Nephron progenitor cell (in vitro differentiated cells): Measurements from ENCODE around the gene KANK3.
"Not testable (repeated sequence)": the region's sequence is repeated elsewhere in the genome, so short reads cannot be mapped to it uniquely, and the experiment has no call there.

ENCODE experiments used
- DNase-seq: peaks from one replicate; pipeline ENCODE4 v3.0.0; 2021
- H3K27ac Mint-ChIP-seq: 2 replicates; pipeline ENCODE4 v1.8.0; 2021; ENCODE audit warnings: mild to moderate bottlenecking, moderate library complexity, mixed read lengths
- H3K27me3 Mint-ChIP-seq: 2 replicates; pipeline ENCODE4 v1.8.0; 2021; ENCODE audit warnings: mild to moderate bottlenecking, low read depth, mixed read lengths; ENCODE audit not compliant: poor library complexity
- H3K36me3 Mint-ChIP-seq: 2 replicates; pipeline ENCODE4 v1.8.0; 2021; ENCODE audit warnings: low read depth, mixed read lengths
- H3K4me1 Mint-ChIP-seq: 2 replicates; pipeline ENCODE4 v1.8.0; 2021; ENCODE audit warnings: mixed read lengths
- H3K4me3 Mint-ChIP-seq: 2 replicates; pipeline ENCODE4 v1.8.0; 2021; ENCODE audit warnings: mild to moderate bottlenecking, moderate library complexity, mixed read lengths
- H3K9me3 Mint-ChIP-seq: 2 replicates; pipeline ENCODE4 v1.8.0; 2021; ENCODE audit warnings: mild to moderate bottlenecking, moderate library complexity, mixed read lengths
- TF ChIP-seq, protein P1 (sequence below): fragments of 200-600 bp; sonication (generic); IDR thresholded peaks from 2 replicates; pipeline ENCODE4 v1.5.0; 2021; ENCODE audit warnings: antibody characterized with exemption

The KANK3 gene

DNA sequence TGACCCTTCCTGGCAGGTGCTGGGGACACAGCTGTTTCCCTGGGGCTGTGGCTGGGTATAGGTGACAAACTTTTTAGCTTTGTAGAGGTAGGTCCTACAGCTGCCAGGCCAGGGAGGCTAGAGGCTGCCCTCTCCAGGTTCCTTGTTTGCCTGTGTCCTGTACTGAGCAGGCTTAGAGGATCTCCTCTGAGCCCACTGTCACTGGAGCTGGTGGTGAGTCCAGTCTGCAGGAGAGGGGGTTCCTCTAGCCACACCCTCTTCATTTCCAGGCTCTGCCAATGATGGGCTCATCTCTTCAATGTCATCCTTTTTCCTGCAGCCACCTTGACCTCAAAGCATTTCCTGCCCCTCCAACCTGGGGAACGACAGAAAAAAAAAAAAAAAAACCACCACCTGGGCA lies 34.5 kb upstream of the KANK3 start:
- Mint-ChIP-seq H3K27ac (no peak overlapping the region), H3K27me3 (peaks cover 6% of the 10 kb centered on the region), H3K4me3 (no peak overlapping the region), H3K9me3 (peaks cover 10% of the 10 kb centered on the region), H3K36me3 (peaks cover 57% of the 10 kb centered on the region), H3K4me1 (peaks cover 43% of the 10 kb centered on the region)
- TF ChIP-seq, protein P1, sequence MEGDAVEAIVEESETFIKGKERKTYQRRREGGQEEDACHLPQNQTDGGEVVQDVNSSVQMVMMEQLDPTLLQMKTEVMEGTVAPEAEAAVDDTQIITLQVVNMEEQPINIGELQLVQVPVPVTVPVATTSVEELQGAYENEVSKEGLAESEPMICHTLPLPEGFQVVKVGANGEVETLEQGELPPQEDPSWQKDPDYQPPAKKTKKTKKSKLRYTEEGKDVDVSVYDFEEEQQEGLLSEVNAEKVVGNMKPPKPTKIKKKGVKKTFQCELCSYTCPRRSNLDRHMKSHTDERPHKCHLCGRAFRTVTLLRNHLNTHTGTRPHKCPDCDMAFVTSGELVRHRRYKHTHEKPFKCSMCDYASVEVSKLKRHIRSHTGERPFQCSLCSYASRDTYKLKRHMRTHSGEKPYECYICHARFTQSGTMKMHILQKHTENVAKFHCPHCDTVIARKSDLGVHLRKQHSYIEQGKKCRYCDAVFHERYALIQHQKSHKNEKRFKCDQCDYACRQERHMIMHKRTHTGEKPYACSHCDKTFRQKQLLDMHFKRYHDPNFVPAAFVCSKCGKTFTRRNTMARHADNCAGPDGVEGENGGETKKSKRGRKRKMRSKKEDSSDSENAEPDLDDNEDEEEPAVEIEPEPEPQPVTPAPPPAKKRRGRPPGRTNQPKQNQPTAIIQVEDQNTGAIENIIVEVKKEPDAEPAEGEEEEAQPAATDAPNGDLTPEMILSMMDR, result no peak
- DNase-seq, result no peak

DNA sequence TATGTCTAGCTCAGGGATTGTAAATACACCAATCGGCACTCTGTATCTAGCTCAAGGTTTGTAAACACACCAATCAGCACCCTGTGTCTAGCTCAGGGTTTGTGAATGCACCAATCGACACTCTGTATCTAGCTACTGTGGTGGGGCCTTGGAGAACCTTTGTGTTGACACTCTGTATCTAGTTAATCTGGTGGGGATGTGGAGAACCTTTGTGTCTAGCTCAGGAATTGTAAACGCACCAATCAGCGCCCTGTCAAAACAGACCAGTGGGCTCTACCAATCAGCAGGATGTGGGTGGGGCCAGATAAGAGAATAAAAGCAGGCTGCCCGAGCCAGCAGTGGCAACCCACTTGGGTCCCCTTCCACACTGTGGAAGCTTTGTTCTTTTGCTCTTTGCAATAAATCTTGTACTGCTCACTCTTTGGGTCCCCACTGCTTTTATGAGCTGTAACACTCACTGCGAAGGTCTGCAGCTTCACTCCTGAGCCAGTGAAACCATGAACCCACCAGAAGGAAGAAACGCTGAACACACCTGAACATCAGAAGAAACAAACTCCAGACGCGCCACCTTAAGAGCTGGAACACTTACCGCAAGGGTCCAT lies 33.4 kb upstream of the KANK3 start:
- peaks cover 37% of the 10 kb centered on the region for H3K4me1 Mint-ChIP-seq
- not testable (repeated sequence) for DNase-seq, H3K27me3 Mint-ChIP-seq, H3K4me3 Mint-ChIP-seq
- peaks cover 57% of the 10 kb centered on the region for H3K36me3 Mint-ChIP-seq
- peak overlapping the region; percentile 45 for H3K27ac Mint-ChIP-seq
- peaks cover 10% of the 10 kb centered on the region for H3K9me3 Mint-ChIP-seq

DNA sequence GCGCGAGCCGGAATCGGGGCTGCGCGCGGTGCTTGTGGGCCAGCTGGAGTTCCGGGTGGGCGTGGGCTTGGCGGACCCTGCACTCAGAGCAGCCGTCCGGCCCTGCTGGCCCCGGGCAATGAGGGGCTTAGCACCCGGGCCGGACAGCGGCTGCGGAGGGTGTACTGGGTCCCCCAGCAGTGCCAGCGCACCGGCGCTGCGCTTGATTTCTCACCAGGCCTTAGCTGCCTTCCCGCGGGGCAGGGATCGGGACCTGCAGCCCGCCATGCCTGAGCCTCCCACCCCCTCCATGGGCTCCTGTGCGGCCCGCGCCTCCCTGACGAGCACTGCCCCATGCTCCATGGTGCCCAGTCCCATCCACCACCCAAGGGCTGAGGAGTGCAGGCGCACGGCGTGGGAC lies 32.7 kb upstream of the KANK3 start:
- DNase-seq, H3K27ac Mint-ChIP-seq, H3K27me3 Mint-ChIP-seq, H3K4me3 Mint-ChIP-seq: not testable (repeated sequence)
- peaks cover 36% of the 10 kb centered on the region for H3K4me1 Mint-ChIP-seq
- H3K9me3 Mint-ChIP-seq, result peaks cover 10% of the 10 kb centered on the region
- peaks cover 57% of the 10 kb centered on the region for H3K36me3 Mint-ChIP-seq

DNA sequence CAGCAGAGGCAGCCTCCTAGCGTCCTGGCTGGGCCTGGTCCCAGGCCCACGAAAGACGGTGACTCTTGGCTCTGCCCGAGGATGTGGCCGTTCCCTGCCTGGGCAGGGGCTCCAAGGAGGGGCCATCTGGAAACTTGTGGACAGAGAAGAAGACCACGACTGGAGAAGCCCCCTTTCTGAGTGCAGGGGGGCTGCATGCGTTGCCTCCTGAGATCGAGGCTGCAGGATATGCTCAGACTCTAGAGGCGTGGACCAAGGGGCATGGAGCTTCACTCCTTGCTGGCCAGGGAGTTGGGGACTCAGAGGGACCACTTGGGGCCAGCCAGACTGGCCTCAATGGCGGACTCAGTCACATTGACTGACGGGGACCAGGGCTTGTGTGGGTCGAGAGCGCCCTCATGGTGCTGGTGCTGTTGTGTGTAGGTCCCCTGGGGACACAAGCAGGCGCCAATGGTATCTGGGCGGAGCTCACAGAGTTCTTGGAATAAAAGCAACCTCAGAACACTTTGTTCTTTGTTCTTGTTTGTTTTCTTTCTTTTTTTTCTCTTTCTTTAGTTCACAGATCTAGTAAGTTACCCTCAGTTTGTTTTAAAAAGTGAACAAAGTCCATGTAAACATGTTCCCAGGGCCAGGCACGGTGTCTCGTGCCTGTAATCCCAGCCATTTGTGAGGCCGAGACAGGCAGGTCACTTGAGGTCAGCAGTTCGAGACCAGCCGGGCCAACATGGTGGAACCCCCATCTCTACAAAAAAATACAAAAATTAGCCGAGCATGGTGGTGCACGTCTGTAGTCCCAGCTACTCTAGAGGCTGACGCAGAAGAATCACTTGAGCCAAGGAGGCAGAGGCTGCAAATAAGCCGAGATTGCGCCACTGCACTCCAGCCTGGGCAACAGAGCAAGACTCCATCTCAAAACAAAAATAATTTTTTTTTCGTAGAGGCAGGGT lies 31.1 kb upstream of the KANK3 start:
- H3K4me3 Mint-ChIP-seq, result no peak overlapping the region
- DNase-seq, result no peak
- no peak overlapping the region for H3K27ac Mint-ChIP-seq
- peaks cover 45% of the 10 kb centered on the region for H3K36me3 Mint-ChIP-seq
- TF ChIP-seq, protein P1, result no peak
- no peaks in the 10 kb centered on the region for H3K27me3 Mint-ChIP-seq
- peaks cover 24% of the 10 kb centered on the region for H3K4me1 Mint-ChIP-seq
- H3K9me3 Mint-ChIP-seq, result peaks cover 5% of the 10 kb centered on the region

DNA sequence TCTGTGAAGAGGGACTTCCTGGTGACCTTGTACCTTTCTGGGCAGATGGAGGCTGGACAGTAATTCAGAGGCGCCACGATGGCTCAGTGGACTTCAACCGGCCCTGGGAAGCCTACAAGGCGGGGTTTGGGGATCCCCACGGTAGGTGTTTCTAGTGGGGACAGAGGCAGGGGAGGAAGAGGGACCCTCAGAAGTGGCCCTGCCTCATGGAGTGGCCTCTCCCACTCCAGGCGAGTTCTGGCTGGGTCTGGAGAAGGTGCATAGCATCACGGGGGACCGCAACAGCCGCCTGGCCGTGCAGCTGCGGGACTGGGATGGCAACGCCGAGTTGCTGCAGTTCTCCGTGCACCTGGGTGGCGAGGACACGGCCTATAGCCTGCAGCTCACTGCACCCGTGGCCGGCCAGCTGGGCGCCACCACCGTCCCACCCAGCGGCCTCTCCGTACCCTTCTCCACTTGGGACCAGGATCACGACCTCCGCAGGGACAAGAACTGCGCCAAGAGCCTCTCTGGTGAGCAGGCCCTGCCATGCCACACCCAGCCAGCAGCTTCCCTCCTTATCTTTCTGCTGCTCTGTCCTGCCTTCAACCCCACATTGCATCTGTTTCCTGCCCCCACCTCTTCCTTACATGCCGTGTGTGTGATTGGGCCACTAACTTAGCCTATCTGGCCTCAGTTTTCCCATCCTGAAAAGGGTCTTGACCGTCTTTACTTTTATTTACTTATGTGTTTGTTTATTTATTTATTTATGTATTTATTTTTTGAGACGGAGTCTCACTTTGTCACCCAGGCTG lies 28.1 kb upstream of the KANK3 start:
- no peak overlapping the region for H3K4me3 Mint-ChIP-seq
- peaks cover 34% of the 10 kb centered on the region for H3K36me3 Mint-ChIP-seq
- H3K9me3 Mint-ChIP-seq, result no peaks in the 10 kb centered on the region
- no peak for DNase-seq
- H3K27ac Mint-ChIP-seq, result peak overlapping the region; percentile 99
- H3K27me3 Mint-ChIP-seq, result peaks cover 9% of the 10 kb centered on the region
- H3K4me1 Mint-ChIP-seq, result peaks cover 34% of the 10 kb centered on the region
- TF ChIP-seq, protein P1, result no peak

DNA sequence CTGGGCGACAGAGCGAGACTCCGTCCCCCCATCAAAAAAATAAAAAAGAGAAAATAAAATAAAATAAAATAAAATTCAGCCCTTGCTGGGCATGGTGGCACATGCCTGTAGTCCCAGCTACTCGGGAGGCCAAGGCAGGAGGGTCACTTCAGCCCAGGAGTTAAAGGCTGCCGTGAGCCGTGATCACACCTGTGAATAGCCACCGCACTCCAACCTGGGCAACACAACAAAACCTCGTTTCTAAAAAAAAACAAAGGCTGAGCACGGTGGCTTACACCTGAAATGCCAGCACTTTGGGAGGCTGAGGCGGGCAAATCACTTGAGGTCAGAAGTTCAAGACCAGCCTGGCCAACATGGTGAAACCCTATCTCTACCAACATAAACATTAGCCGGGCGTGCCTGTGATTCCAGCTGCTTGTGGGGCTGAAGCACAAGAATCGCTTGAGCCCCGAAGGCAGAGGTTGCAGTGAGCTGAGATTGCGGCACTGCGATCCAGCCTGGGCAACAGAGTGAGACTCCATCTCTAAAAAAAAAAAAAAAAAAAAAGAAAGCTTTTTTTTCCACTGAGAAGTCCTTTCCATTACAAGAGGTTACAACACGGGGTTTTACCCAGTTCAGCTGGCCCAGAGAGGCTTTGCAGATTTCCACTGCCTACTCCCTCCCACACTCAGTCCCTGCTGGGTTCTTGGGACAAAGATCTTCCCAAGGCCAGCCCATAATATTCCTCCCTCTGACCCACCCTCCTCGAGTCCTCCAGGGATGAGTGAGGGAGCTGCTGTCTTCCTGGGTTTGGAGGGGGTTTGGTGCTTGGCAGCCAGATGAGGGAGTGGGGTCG lies 27.3 kb upstream of the KANK3 start:
- no peaks in the 10 kb centered on the region for H3K9me3 Mint-ChIP-seq
- H3K27me3 Mint-ChIP-seq, result peaks cover 16% of the 10 kb centered on the region
- TF ChIP-seq, protein P1, result no peak
- H3K4me1 Mint-ChIP-seq, result peaks cover 39% of the 10 kb centered on the region
- no peak overlapping the region for H3K4me3 Mint-ChIP-seq
- peak overlapping the region; percentile 42 for H3K27ac Mint-ChIP-seq
- peaks cover 36% of the 10 kb centered on the region for H3K36me3 Mint-ChIP-seq
- no peak for DNase-seq
